HepG2 (cell line): ENCODE results near the gene GRB7. TPM values are rescaled to one million over a fixed set of nuclear protein-coding genes. Genes with fewer than 3 reads are reported as not detected.

Experiments
- ATAC-seq: fragments of 200-7000 bp; cut with Tn5 transposase; 3 replicates; pipeline ENCODE4 v1.9.1; 2020; ENCODE audit warnings: mild to moderate bottlenecking, moderate library complexity
- BruUV-seq: library from RNA; stranded (reverse); fragments of 400-500 nt; replicated peaks from 2 replicates; lab custom pipeline; 2021; lab: Mats Ljungman, UMichigan
- CTCF ChIA-PET: fragments of 300-600 bp; formaldehyde crosslinking; extraction: SDS; loops from one replicate; lab custom pipeline; 2021; ENCODE audit warnings: low total read pairs, inconsistent platforms, low intra/inter-chr PET ratio; lab: Yijun Ruan, JAX
- POLR2A ChIA-PET: fragments of 350-600 bp; sonication (Branson Sonifier 250); formaldehyde crosslinking; loops from one replicate; lab custom pipeline; 2020; ENCODE audit warnings: antibody characterized with exemption, inconsistent platforms; lab: Yijun Ruan, JAX
- DNase-seq: peaks from one replicate; pipeline ENCODE4 v3.0.0-alpha.2; 2015; ENCODE audit warnings: low spot score
- FAIRE-seq: peaks from 3 replicates; lab custom pipeline; 2011; peaks lifted over from hg19 to GRCh38; lab: Jason Lieb, UNC
- H2AFZ ChIP-seq: one replicate; pipeline ENCODE4 v1.6.1; 2011; ENCODE audit warnings: low read length, inconsistent platforms
- H3K27ac ChIP-seq: fragments of 300-600 bp; 3 replicates; pipeline ENCODE4 v1.8.0; 2011; ENCODE audit warnings: mixed run types, mild to moderate bottlenecking, mixed read lengths, low read length, inconsistent platforms; ENCODE audit not compliant: insufficient read depth; ENCODE audit errors: extremely low read length
- H3K27me3 ChIP-seq, 2 experiments: fragments of 200-600 bp in 1 of 2; 2 replicates in 1 of 2; 3 replicates in 1 of 2; pipeline versions ENCODE4 v1.6.0 to v1.8.0; 2011; ENCODE audit warnings: low read length in 2 of 2, mild to moderate bottlenecking in 2 of 2, moderate library complexity in 2 of 2, inconsistent platforms in 1 of 2; ENCODE audit not compliant: insufficient read depth in 2 of 2, control insufficient read depth in 1 of 2
- H3K36me3 ChIP-seq, 2 experiments: fragments of 200-600 bp in 1 of 2; replicated peaks in 1 of 2; 2 replicates in 1 of 2; 3 replicates in 1 of 2; pipeline versions ENCODE4 v1.5.1 to v1.8.0; 2011; ENCODE audit warnings: low read length in 2 of 2, inconsistent platforms in 1 of 2; ENCODE audit not compliant: insufficient read depth in 2 of 2, control insufficient read depth in 1 of 2
- H3K4me1 ChIP-seq: 2 replicates; pipeline ENCODE4 v1.5.1; 2012; ENCODE audit warnings: low read length, inconsistent platforms; ENCODE audit not compliant: insufficient read depth
- H3K4me2 ChIP-seq: 2 replicates; pipeline ENCODE4 v1.6.0; 2011; ENCODE audit warnings: low read depth, low read length, inconsistent platforms
- H3K4me3 ChIP-seq, 3 experiments: fragments of 200-600 bp in 1 of 3; sonication (generic), shearing (Covaris generic) in 1 of 3; replicated peaks in 1 of 3; 2 replicates each; pipeline ENCODE4 v1.5.1; 2011 to 2016; ENCODE audit warnings: low read length in 3 of 3, inconsistent platforms in 2 of 3, low read depth in 2 of 3, mild to moderate bottlenecking in 2 of 3, control low read depth in 1 of 3, mixed read lengths in 1 of 3; ENCODE audit not compliant: insufficient read depth in 1 of 3
- H3K79me2 ChIP-seq: one replicate; pipeline ENCODE4 v1.6.1; 2011; ENCODE audit warnings: low read length, inconsistent platforms; ENCODE audit not compliant: insufficient read depth
- H3K9ac ChIP-seq: 2 replicates; pipeline ENCODE4 v1.6.0; 2011; ENCODE audit warnings: mild to moderate bottlenecking, low read depth, low read length, inconsistent platforms; ENCODE audit not compliant: insufficient read depth
- H3K9me3 ChIP-seq: 2 replicates; pipeline ENCODE4 v1.5.1; 2012; ENCODE audit warnings: mild to moderate bottlenecking, low read length
- H4K20me1 ChIP-seq: 2 replicates; pipeline ENCODE4 v1.6.0; 2011; ENCODE audit warnings: inconsistent platforms, mild to moderate bottlenecking, low read length, moderate library complexity; ENCODE audit not compliant: insufficient read depth
- ARNT2 ChIP-seq: sonication (generic); formaldehyde crosslinking; IDR thresholded peaks from 2 replicates; pipeline ENCODE4 v1.8.0; 2022; ENCODE audit warnings: mild to moderate bottlenecking, low read depth, missing genetic modification reagents, moderate library complexity
- ATF7 ChIP-seq, 2 experiments: fragments of 450-650 bp in 1 of 2; sonication (generic) in 1 of 2; formaldehyde crosslinking in 1 of 2; IDR thresholded peaks; 2 replicates each; pipeline versions ENCODE4 v1.4.0 to v1.6.1; 2016 to 2020; ENCODE audit warnings: antibody characterized with exemption in 1 of 2, mild to moderate bottlenecking in 1 of 2, missing genetic modification reagents in 1 of 2
- CREB1 ChIP-seq, 2 experiments: fragments of 450-650 bp in 1 of 2; IDR thresholded peaks; 2 replicates each; pipeline ENCODE4 v1.6.1; 2016 to 2017; ENCODE audit warnings: control low read depth in 1 of 2, mild to moderate bottlenecking in 1 of 2, missing compliant biosample characterization in 1 of 2, missing genetic modification characterization in 1 of 2
- GTF3A ChIP-seq: sonication (generic); formaldehyde crosslinking; conservative IDR thresholded peaks from 2 replicates; pipeline ENCODE4 v1.4.0; 2020; ENCODE audit warnings: mild to moderate bottlenecking, missing genetic modification reagents
- KDM6A ChIP-seq: IDR thresholded peaks from 2 replicates; pipeline ENCODE4 v1.6.1; 2016; ENCODE audit warnings: low read depth
- MED1 ChIP-seq: sonication (generic); formaldehyde crosslinking; IDR thresholded peaks from 2 replicates; pipeline ENCODE4 v1.4.0; 2020; ENCODE audit warnings: missing genetic modification reagents
- NCOA2 ChIP-seq: sonication (generic); formaldehyde crosslinking; IDR thresholded peaks from 2 replicates; pipeline ENCODE4 v1.8.0; 2022; ENCODE audit warnings: inconsistent platforms
- ZNF768 ChIP-seq: sonication (generic); formaldehyde crosslinking; IDR thresholded peaks from 2 replicates; pipeline ENCODE4 v1.4.0; 2020; ENCODE audit warnings: missing genetic modification reagents
- ZNF792 ChIP-seq: IDR thresholded peaks from 2 replicates; pipeline ENCODE4 v1.6.1; 2016
- WGBS: methylation state at CpG from one replicate; pipeline ENCODE4 v1.1.6; 2017; ENCODE audit warnings: low lambda C conversion rate; 5-methylcytosine and 5-hydroxymethylcytosine counted together
- in situ Hi-C: cut with HindIII; loops from 2 replicates; pipeline ENCODE4 v1.10.0; 2017; ENCODE audit warnings: low pct_unique_long_range_greater_than_20kb; ENCODE audit not compliant: extremely low pct_ligation_motif_present
- intact Hi-C: fragments of 100-400 bp; cut with micrococcal nuclease; formaldehyde crosslinking; loops from one replicate; pipeline ENCODE4 v1.10.0; 2022; ENCODE audit not compliant: unreplicated experiment
- polyA plus RNA-seq, 8 experiments: library from polyadenylated mRNA; depleted of rRNA in 3 of 8; stranded (reverse) in 7 of 8; unstranded in 1 of 8; fragments of >200 nt; fragmentation: Illumina TruSeq in 4 of 8; extraction: Trizol in 4 of 8; gene quantifications; 2 replicates each; pipeline versions ENCODE4 v1.2.1 to v1.2.3, GENCODE V29; 2011 to 2016; ENCODE audit warnings: low read depth in 4 of 8, missing spikeins in 1 of 8, mixed read lengths in 1 of 8; ENCODE audit not compliant: insufficient read depth in 1 of 8
- total RNA-seq, 5 experiments: library from RNA; depleted of rRNA; stranded (reverse); fragments of >200 nt; fragmentation: Illumina TruSeq; extraction: Trizol; gene quantifications; 2 replicates each; pipeline ENCODE4 v1.2.3, GENCODE V29; 2016; ENCODE audit warnings: low read depth in 1 of 5
- TF ChIP-seq, protein P1 (sequence below): sonication (generic); formaldehyde crosslinking; IDR thresholded peaks from 2 replicates; pipeline ENCODE4 v1.4.0; 2020; ENCODE audit warnings: missing genetic modification reagents, borderline replicate concordance

The GRB7 gene
- total and polyA plus RNA-seq, 2 of the 13 experiments (the other 11 are each of a cell fraction or from before 2014, with no cell fraction given) = 60.2 to 77.7 TPM

DNA sequence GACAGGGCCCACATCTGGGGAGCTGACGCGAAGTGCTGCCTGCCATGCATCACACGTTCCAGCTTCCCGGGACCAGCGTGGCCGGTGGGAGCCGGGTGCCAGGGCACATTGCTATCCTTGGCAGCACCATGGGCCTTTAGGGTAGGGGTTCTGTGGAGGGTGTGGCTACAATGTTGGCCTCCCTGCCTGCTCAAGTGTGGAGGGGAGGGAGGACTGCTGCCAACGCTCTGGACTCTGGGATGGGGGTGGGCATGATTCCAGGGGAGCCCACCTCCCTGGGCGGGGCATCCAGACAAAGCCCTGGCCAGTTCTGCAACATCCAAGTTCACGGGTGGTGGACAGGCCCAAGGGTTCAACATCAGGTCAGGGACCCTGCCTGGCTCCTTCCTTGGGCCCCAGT lies 13.9 kb downstream of the GRB7 start (continued):
- TF ChIP-seq, protein P1, sequence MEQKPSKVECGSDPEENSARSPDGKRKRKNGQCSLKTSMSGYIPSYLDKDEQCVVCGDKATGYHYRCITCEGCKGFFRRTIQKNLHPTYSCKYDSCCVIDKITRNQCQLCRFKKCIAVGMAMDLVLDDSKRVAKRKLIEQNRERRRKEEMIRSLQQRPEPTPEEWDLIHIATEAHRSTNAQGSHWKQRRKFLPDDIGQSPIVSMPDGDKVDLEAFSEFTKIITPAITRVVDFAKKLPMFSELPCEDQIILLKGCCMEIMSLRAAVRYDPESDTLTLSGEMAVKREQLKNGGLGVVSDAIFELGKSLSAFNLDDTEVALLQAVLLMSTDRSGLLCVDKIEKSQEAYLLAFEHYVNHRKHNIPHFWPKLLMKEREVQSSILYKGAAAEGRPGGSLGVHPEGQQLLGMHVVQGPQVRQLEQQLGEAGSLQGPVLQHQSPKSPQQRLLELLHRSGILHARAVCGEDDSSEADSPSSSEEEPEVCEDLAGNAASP = peak; percentile 56; the same call in 1 of the 2 replicates
- TF ChIP-seq ZNF792 (CRISPR knock-in tag) = no peak
- TF ChIP-seq, all 625 proteins: peak for 15

DNA sequence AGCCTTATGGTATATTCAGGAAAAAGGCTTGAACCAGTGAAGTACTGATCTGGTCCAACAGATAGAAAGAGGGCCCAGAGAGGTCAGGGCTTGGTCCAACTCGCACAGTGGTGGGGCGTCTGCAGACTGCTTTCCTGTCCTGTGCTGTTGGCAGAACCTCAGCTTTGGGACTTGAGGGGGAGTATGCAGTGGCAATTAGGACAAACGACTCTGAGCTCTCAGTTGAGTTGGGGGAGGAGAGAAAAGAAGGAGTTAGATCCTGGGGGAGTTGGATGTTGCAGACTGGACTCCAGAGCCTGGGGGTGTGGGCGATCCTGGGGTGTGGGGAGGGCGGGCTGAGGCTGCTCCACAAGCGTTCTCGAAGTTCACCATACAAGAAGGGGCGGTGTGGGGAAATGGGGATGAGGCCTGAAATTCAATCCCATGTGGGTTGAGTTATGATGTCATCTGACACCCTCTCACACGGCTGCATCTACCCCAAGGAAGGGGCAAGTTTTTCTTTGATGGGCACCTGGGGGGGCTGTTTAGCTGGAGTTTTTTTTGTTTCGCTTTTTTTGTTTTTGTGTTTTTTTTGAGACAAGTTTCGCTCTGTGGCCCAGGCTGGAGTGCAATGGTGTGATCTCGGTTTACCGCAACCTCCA lies 14.6 kb downstream of the GRB7 start:
- ChIA-PET POLR2A (interaction anchor here (0.7 to 5.3 kb wide), 5 partner anchors 13 to 98 kb away, joined by 3 to 52 read pairs (median 4); no protein-coding TSS in a partner anchor), CTCF (interaction anchor here (4.0 kb wide), 1 partner anchor 130 kb away, joined by 57 read pairs; no protein-coding TSS in a partner anchor)
- Histone ChIP-seq H3K9ac (no peak overlapping the region), H3K27ac (no peak overlapping the region), H2AFZ (no peak overlapping the region), H3K27me3 (peaks cover 4 to 25% of the 10 kb centered on the region in 2 experiments; a peak in 4 of 5 replicates), H3K4me1 (peaks cover 79% of the 10 kb centered on the region), H3K9me3 (no peaks in the 10 kb centered on the region), H3K4me2 (no peak overlapping the region), H3K4me3 (no peak overlapping the region), H3K79me2 (no peaks in the 10 kb centered on the region), H4K20me1 (no peaks in the 10 kb centered on the region; the same call in 1 of the 2 replicates), H3K36me3 (no peaks in the 10 kb centered on the region; a peak in 2 of 5 replicates)
- no TSS peak for BruUV-seq
- TF ChIP-seq KDM6A (no peak), NCOA2 (CRISPR knock-in tag) (no peak), ARNT2 (no peak), GTF3A (CRISPR knock-in tag) (no peak), MED1 (CRISPR knock-in tag) (no peak), ATF7 (IDR thresholded peaks at IDR 0.05) (peak; percentile 68), ATF7 (CRISPR knock-in tag; IDR thresholded peaks at IDR 0.05) (no peak), CREB1 (IDR thresholded peaks at IDR 0.05) (0 out of 2 replicates have a peak, but pooled peaks have one; percentile 19), CREB1 (CRISPR knock-in tag; IDR thresholded peaks at IDR 0.05) (no peak), ZNF768 (CRISPR knock-in tag) (peak; percentile 40; the same call in 1 of the 2 replicates)
- DNase-seq (no peak), FAIRE-seq (no peak), ATAC-seq (no peak)
- 76% methylated on average over 13 of the region's 13 CpGs for WGBS
- intact Hi-C loops = loop anchor here (5.0 kb wide), 1 partner anchor 80 kb away; no protein-coding TSS in a partner anchor
- in situ Hi-C loops = loop anchor here (5.0 kb wide), 2 partner anchors 80 to 130 kb away; no protein-coding TSS in a partner anchor
